ENCODE data around the gene PSMD8.

The PSMD8 gene

GRCh38 chr19:38386971-38387549 is 12.7 kb downstream of the PSMD8 start:
- Mint-ChIP-seq H3K27me3 (ENCODE audit: low read depth) (peaks cover 23% of the 10 kb centered on the region), H3K36me3 (ENCODE audit: low read depth) (peaks cover 31% of the 10 kb centered on the region), H3K4me1 (ENCODE audit: low read depth) (peaks cover 13% of the 10 kb centered on the region), H3K9me3 (no peaks in the 10 kb centered on the region), H3K27ac (peak overlapping the region; percentile 38), H3K4me3 (peak overlapping the region; percentile 89)
- no peak for DNase-seq (ENCODE audit: low spot score)

- Mint-ChIP-seq H3K27ac (peak within 1 kb of the TSS; percentile 90), H3K9me3 (no peaks in the 10 kb centered on the region), H3K4me1 (ENCODE audit: low read depth) (peaks cover 15% of the 10 kb centered on the region), H3K4me3 (peak within 1 kb of the TSS; percentile 89), H3K27me3 (ENCODE audit: low read depth) (peaks cover 25% of the 10 kb centered on the region), H3K36me3 (ENCODE audit: low read depth) (peaks cover 26% of the 10 kb centered on the region)
- peak; percentile 78 for DNase-seq (ENCODE audit: low spot score)
Observed at GRCh38 chr19:38387550-38388348, 13.4 kb downstream of the PSMD8 start, which contains the start of gene GGN. GGN (minus strand) TSS chr19:38388034; CDS start chr19:38387261, 773 bp downstream.

- peaks cover 18% of the 10 kb centered on the region for H3K36me3 Mint-ChIP-seq (ENCODE audit: low read depth)
- peak within 1 kb of the TSS; percentile 89 for H3K4me3 Mint-ChIP-seq
- H3K4me1 Mint-ChIP-seq (ENCODE audit: low read depth): peaks cover 15% of the 10 kb centered on the region
- peak within 1 kb of the TSS; percentile 90 for H3K27ac Mint-ChIP-seq
- H3K9me3 Mint-ChIP-seq: no peaks in the 10 kb centered on the region
- no peak for DNase-seq (ENCODE audit: low spot score)
- H3K27me3 Mint-ChIP-seq (ENCODE audit: low read depth): peaks cover 27% of the 10 kb centered on the region
Observed at GRCh38 chr19:38388349-38389100, 14.2 kb downstream of the PSMD8 start, which contains the start of gene SPRED3. SPRED3 (plus strand) TSS chr19:38388697; CDS start chr19:38390303, 1,606 bp downstream.

- no peak for DNase-seq (ENCODE audit: low spot score)
- peaks cover 13% of the 10 kb centered on the region for H3K36me3 Mint-ChIP-seq (ENCODE audit: low read depth)
- H3K4me3 Mint-ChIP-seq: peak overlapping the region; percentile 49
- H3K27ac Mint-ChIP-seq: no peak overlapping the region
- peaks cover 31% of the 10 kb centered on the region for H3K27me3 Mint-ChIP-seq (ENCODE audit: low read depth)
- no peaks in the 10 kb centered on the region for H3K9me3 Mint-ChIP-seq
- peaks cover 20% of the 10 kb centered on the region for H3K4me1 Mint-ChIP-seq (ENCODE audit: low read depth)
Observed at GRCh38 chr19:38389101-38389925, 14.9 kb downstream of the PSMD8 start.

- peak overlapping the region; percentile 13 for H3K4me3 Mint-ChIP-seq
- no peaks in the 10 kb centered on the region for H3K9me3 Mint-ChIP-seq
- DNase-seq (ENCODE audit: low spot score): no peak
- no peak overlapping the region for H3K27ac Mint-ChIP-seq
- peaks cover 4% of the 10 kb centered on the region for H3K36me3 Mint-ChIP-seq (ENCODE audit: low read depth)
- peaks cover 25% of the 10 kb centered on the region for H3K4me1 Mint-ChIP-seq (ENCODE audit: low read depth)
- H3K27me3 Mint-ChIP-seq (ENCODE audit: low read depth): peaks cover 31% of the 10 kb centered on the region
Observed at GRCh38 chr19:38389957-38390924, 15.9 kb downstream of the PSMD8 start.

- peaks cover 31% of the 10 kb centered on the region for H3K27me3 Mint-ChIP-seq (ENCODE audit: low read depth)
- no peaks in the 10 kb centered on the region for H3K9me3 Mint-ChIP-seq
- DNase-seq (ENCODE audit: low spot score): no peak
- H3K27ac Mint-ChIP-seq: no peak overlapping the region
- peaks cover 5% of the 10 kb centered on the region for H3K36me3 Mint-ChIP-seq (ENCODE audit: low read depth)
- H3K4me1 Mint-ChIP-seq (ENCODE audit: low read depth): peaks cover 31% of the 10 kb centered on the region
- no peak overlapping the region for H3K4me3 Mint-ChIP-seq
Observed at GRCh38 chr19:38391911-38392464, 17.6 kb downstream of the PSMD8 start.

GRCh38 chr19:38392707-38393308 is 18.4 kb downstream of the PSMD8 start:
- peak; percentile 45 for DNase-seq (ENCODE audit: low spot score)
- no peak overlapping the region for H3K27ac Mint-ChIP-seq
- peaks cover 28% of the 10 kb centered on the region for H3K4me1 Mint-ChIP-seq (ENCODE audit: low read depth)
- H3K27me3 Mint-ChIP-seq (ENCODE audit: low read depth): peaks cover 33% of the 10 kb centered on the region
- peaks cover 5% of the 10 kb centered on the region for H3K36me3 Mint-ChIP-seq (ENCODE audit: low read depth)
- no peaks in the 10 kb centered on the region for H3K9me3 Mint-ChIP-seq
- H3K4me3 Mint-ChIP-seq: no peak overlapping the region

GRCh38 chr19:38394488-38394887 is 20.1 kb downstream of the PSMD8 start:
- Mint-ChIP-seq H3K4me1 (ENCODE audit: low read depth) (peaks cover 22% of the 10 kb centered on the region), H3K27ac (peak overlapping the region; percentile 84), H3K4me3 (peak overlapping the region; percentile 83), H3K9me3 (no peaks in the 10 kb centered on the region), H3K36me3 (ENCODE audit: low read depth) (peaks cover 5% of the 10 kb centered on the region), H3K27me3 (ENCODE audit: low read depth) (peaks cover 29% of the 10 kb centered on the region)
- peak; percentile 78 for DNase-seq (ENCODE audit: low spot score)

GRCh38 chr19:38395381-38396114 is 21.2 kb downstream of the PSMD8 start:
- peaks cover 21% of the 10 kb centered on the region for H3K4me1 Mint-ChIP-seq (ENCODE audit: low read depth)
- H3K27ac Mint-ChIP-seq: peak overlapping the region; percentile 84
- H3K4me3 Mint-ChIP-seq: peak overlapping the region; percentile 81
- H3K36me3 Mint-ChIP-seq (ENCODE audit: low read depth): peaks cover 5% of the 10 kb centered on the region
- H3K27me3 Mint-ChIP-seq (ENCODE audit: low read depth): peaks cover 24% of the 10 kb centered on the region
- H3K9me3 Mint-ChIP-seq: no peaks in the 10 kb centered on the region
- peak; percentile 53 for DNase-seq (ENCODE audit: low spot score)

GRCh38 chr19:38399081-38399480 is 24.7 kb downstream of the PSMD8 start:
- no peak overlapping the region for H3K27ac Mint-ChIP-seq
- H3K9me3 Mint-ChIP-seq: no peaks in the 10 kb centered on the region
- peaks cover 6% of the 10 kb centered on the region for H3K27me3 Mint-ChIP-seq (ENCODE audit: low read depth)
- DNase-seq (ENCODE audit: low spot score): no peak
- peaks cover 23% of the 10 kb centered on the region for H3K4me1 Mint-ChIP-seq (ENCODE audit: low read depth)
- peaks cover 5% of the 10 kb centered on the region for H3K36me3 Mint-ChIP-seq (ENCODE audit: low read depth)
- no peak overlapping the region for H3K4me3 Mint-ChIP-seq

GRCh38 chr19:38399537-38399936 is 25.2 kb downstream of the PSMD8 start:
- Mint-ChIP-seq H3K9me3 (no peaks in the 10 kb centered on the region), H3K4me3 (no peak overlapping the region), H3K4me1 (ENCODE audit: low read depth) (peaks cover 21% of the 10 kb centered on the region), H3K36me3 (ENCODE audit: low read depth) (peaks cover 5% of the 10 kb centered on the region), H3K27me3 (ENCODE audit: low read depth) (peaks cover 5% of the 10 kb centered on the region), H3K27ac (peak overlapping the region; percentile 15)
- DNase-seq (ENCODE audit: low spot score): no peak

Measured in T-helper 2 cell treated with Interferon-gamma antibody and Interleukin-4, amounts not matched to agents 5 μg/mL and 100 μg/mL, for 36 hours (primary cell).